ENCODE data around the gene PRRG2.

Gene PRRG2

DNA sequence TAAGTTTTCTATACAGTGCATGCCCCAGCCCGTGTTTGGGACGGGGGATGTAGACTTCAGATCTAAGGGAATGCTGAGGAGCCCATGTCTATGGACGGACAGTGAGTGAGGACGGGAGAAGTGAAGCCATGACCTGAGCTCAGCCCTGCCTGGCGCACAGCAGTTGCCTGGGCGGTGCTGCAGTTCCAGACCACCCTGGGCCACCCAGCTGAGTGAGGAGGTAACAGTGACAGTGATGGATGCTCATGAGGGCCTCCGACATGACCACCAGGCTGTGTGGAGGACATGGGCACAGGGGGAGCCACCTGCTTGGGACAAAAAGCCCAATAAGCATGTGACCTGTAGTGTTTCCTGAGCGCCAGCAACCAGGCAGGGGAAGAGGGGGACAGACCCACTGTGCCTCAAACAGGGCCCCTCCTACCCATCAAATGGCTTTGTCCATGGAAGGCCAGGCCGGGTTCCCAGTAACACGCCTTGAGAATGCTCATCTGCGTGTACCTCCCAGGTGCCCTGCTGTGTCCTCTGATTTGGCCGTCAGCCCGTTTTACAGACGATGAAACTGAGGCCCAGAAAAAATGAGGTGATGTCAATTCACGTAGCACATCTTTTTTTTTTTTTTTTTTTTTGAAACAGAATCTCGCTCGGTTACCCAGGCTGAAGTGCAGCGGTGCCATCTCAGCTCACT is 23.3 kb upstream of the PRRG2 start:
- no peak for DNase-seq

DNA sequence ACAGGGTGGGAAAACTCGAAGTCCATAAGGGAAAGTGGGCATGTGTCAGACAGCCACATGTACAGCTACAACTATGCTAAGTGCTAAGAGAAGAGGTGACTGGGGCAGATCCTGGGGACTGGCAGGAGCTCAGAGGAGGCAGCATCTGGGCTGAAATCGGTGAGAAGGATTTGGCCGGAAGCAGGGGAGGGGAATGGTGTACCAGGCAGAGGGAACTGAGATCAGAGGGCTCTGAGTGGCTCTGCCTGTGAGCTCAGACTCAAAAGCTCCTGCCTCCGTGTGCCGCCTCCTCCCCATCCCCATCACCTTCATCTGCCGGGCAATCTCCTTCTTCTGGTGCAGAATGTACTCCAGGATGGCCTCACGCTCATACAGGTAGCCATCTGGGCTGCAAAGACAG is 22.5 kb upstream of the PRRG2 start:
- DNase-seq = peak; percentile 12

DNA sequence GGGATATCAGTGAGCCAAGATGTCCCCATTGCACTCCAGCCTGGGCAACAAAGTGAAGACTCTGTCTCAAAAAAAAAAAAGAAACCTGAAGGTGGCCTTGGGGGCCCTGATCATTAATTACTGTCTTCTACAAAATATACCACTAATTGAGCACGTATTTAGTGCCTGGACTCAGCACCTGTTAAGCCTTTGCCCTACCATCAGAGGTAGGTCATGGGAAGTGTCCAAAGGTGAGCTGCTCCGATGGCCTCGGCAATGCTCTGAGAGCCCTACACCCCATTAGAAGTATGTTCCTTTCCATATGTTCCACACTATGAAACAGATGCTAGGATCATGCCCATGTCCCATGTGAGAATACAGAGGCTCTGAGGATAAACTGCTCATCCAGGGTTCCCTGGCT is 21.7 kb upstream of the PRRG2 start:
- DNase-seq = no peak

DNA sequence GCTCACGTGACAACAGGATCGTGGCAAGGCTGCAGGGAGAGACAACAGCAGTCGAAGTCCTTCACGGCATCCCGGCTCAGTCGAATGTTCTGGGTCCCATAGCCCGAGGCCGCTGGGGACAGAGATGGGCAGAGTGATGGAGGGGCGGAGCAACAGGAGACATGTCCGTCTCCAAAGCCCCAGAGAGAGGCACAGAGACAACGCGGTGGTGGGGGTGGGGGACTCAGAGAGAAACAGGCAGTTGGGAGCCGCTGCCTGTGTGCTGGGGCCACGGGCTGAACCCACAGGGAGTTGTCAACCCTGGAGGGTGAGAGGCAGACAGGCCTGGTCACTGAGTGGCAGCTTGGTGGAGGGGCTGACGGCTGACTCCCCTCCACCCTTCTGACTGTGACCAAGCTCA is 21.2 kb upstream of the PRRG2 start:
- DNase-seq = no peak

- peak; percentile 51 for DNase-seq
These were observed 20.7 kb upstream of the PRRG2 start for GRCh38 chr19:49560358-49560900.

- peak; percentile 62 for DNase-seq
These were observed 16.5 kb upstream of the PRRG2 start for GRCh38 chr19:49564616-49565045.

GRCh38 chr19:49565261-49565660 is 15.9 kb upstream of the PRRG2 start:
- DNase-seq = no peak

- no peak for DNase-seq
These were observed 14.8 kb upstream of the PRRG2 start for GRCh38 chr19:49566302-49566701.

DNA sequence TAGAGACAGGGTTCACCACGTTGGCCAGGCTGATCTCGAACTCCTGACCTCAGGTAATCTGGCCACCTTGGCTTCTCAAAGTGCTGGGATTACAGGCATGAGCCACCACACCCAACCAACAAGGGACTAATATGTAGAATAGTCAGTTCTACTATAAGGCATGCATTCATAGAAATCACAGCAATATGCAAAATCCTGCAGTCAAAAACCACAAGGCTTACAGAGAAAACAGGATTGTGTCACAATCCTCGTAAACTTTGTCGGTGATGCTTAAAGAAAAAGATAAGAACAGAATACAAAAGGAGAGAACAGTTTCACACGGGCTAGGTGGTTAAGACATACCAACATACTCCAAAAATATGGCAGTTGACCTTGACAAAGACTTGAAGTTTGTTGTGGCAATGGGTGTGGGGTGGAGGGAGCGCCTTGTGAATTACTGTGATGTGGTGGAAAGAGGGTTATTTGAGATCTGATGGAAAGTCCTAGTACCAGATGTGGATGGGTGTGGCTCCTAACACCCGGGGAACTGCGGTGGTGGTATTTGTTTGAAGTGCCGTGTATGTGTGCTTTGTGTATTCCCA is 13.2 kb upstream of the PRRG2 start:
- peak; percentile 63 for DNase-seq

- peak; percentile 67 for DNase-seq
These were observed 10.8 kb upstream of the PRRG2 start for GRCh38 chr19:49570138-49570856.

- DNase-seq = no peak
These were observed 10.0 kb upstream of the PRRG2 start for GRCh38 chr19:49570997-49571676.

- DNase-seq = no peak
These were observed 8.1 kb upstream of the PRRG2 start for GRCh38 chr19:49573009-49573408.

DNA sequence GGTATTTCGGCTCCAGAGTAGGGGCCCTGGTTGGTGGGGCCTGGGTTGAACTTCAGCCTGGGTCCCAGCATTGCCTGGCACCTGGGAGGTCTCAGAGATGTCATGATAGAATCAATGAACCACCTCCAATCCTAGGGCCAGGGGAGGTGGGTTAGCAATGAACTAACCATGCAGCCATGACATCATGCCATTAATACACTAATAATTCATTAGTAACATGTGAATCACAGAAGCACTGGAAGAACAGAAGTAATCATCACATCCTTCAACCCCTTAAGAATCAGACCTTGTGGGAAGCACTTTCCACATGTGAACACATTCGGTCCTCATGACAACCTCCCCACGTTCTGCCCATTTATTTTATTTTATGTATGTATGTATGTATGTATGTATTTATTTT is 7.7 kb upstream of the PRRG2 start:
- DNase-seq = no peak

DNA sequence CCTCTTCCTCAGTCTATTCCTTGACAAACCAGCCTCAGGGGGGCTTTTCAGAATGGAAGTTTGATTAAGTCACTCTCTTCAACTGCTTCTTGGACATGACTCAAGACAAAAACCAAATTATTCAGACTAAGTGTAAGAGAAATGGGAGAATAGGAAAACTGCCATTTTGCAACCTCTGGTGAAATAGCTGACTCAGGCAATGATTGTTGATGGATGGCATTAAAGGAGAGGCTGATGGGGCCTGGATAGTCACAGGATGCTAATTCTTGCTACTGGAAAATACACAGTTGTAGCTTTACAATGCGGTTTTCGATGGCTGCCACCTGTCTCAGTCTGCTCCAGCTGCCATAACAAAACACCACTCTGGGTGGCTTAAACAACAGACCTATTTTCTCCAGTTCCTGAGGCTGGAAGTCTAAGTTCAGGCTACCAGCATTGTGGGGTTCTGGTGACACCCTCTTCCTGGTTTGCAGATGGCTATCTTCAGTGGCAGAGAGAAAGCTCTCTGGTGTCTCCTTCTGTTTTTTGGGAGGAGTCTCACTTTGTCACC is 6.8 kb upstream of the PRRG2 start:
- DNase-seq = no peak

- DNase-seq = no peak
These were observed 1.9 kb upstream of the PRRG2 start for GRCh38 chr19:49579193-49579592.

GRCh38 chr19:49579947-49580263 is 1.2 kb upstream of the PRRG2 start:
- DNase-seq = no peak

GRCh38 chr19:49580264-49581006 is 681 bp upstream of the PRRG2 start, which contains the start of gene NOSIP:
Gene NOSIP, minus strand, starts transcription at chr19:49580556. Its CDS starts 19,865 bp downstream, at chr19:49560691.
- peak; percentile 95 for DNase-seq

- DNase-seq = no peak
These were observed 2.1 kb downstream of the PRRG2 start for GRCh38 chr19:49583239-49583638.

GRCh38 chr19:49585023-49585422 is 3.9 kb downstream of the PRRG2 start:
- DNase-seq = no peak

DNA sequence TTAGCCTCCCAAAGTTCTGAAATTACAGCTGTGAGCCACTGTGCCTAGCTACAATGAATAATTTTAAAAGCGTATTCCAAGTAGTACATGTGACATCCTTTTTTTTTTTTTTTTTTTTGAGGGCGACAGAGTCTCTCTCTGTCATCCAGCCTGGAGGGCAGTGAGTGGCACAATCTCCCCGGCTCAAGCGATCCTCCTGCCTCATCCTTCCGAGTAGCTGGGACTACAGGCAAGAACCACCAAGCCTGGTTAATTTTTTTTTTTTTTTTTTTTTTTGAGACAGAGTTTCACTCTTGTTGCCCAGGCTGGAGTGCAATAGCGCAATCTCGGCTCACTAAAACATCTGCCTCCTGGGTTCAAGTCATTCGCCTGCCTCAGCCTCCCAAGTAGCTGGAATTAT is 6.1 kb downstream of the PRRG2 start:
- DNase-seq = no peak

DNA sequence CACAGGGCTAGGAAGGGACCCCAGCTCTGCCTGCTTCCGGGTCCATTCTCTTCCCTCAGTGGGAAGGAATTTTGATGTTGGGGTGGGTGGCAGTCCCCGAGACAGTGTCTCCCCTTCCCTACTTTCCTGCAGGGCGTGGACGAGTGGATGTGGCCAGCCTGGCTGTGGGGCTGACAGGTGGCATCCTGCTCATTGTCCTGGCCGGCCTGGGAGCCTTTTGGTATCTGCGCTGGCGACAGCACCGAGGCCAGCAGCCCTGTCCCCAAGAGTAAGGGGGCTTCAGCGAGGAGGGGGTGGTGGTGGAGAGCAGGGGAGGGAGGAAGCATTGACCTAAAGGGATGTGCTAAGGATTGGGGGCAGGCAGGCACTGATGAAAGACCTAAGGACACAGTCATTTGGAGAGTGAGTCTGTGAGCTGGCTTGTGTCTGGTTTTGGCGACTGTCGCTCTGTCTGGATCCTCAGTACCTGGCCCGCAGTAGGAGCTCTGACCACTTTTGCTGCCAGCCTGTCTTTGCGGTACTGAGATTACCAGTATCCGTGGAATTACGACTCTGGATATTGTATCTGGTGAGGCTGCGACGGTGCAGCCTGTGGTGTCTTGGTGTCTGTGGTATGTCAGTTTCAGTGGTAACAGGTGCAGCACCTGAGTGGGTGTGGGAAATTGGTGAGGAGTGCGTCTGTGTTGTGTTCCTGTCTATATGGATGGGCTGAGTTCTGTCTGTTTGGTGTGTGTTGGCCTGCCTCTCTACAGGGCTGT is 7.4 kb downstream of the PRRG2 start:
- DNase-seq = peak; percentile 33

- no peak for DNase-seq
These were observed 8.4 kb downstream of the PRRG2 start for GRCh38 chr19:49589502-49589905.

All from stimulated activated naive CD4-positive, alpha-beta T cell treated with Interleukin-2 at 50 U/mL for 16 hours (primary cell).